ENCODE measurements around the gene ADAMTS14.

ADAMTS14 gene

DNA sequence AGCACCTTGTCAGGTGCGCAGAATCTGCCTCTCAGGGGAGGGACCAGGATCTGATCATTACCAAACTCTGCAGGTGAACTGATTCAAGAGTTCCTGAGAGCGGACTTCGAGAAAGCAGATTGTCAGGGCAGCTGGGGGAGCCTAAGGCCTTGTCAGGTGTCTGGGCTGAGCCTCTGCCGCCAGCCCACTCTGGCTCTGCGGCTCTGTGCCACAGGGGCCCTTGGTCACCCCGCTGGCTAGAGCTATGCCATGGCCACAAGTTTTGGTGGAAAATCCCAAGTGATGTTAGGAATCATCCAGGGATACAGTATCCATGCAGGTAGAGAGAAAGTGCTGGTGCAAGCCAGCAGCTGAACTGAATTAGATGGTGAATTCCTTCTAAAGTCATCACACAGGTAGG lies 4.2 kb downstream of the ADAMTS14 start:
- no peak for DNase-seq (ENCODE audit: low read depth)

DNA sequence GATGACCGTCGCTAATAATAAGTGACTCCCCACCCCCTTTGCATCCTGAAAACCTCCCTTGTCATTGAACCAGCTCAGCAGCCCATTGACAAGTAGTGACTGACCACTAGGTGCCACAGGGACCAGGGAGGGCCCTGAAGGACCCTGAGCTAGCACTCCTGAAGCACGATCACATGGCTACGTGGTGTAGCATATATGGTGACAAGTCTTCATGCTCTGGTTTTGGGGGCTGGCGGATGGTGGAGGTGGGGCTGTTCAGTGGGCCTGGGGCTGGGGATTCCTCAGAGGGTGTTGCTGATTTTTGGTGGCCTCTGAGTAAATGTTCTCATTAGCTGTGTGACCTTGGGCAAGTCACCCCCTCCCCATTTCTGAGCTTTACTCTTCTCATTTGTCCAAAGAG lies 4.7 kb downstream of the ADAMTS14 start:
- no peak for DNase-seq (ENCODE audit: low read depth)

GRCh38 chr10:70677620-70678249 lies 5.4 kb downstream of the ADAMTS14 start:
- no peak for DNase-seq (ENCODE audit: low read depth)

DNA sequence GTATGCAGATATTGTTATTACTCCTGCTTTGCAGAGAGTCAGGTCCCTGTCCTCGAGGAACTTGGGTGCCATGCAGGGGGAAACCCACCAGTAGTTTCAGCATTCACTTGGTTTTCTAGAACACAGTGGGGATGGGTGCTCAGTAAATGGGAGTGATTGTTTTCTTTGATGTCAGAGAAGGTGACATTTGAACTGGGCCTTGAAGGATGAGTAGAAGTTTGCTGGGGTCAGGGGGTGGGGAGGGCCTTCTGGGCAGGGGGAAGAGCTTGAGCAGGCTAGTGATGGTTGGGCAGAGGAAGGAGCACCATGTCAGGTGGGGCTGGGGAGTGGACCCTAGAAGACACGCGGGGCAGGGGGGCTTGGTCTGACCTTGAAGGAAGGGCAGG lies 5.9 kb downstream of the ADAMTS14 start:
- no peak for DNase-seq (ENCODE audit: low read depth)

DNA sequence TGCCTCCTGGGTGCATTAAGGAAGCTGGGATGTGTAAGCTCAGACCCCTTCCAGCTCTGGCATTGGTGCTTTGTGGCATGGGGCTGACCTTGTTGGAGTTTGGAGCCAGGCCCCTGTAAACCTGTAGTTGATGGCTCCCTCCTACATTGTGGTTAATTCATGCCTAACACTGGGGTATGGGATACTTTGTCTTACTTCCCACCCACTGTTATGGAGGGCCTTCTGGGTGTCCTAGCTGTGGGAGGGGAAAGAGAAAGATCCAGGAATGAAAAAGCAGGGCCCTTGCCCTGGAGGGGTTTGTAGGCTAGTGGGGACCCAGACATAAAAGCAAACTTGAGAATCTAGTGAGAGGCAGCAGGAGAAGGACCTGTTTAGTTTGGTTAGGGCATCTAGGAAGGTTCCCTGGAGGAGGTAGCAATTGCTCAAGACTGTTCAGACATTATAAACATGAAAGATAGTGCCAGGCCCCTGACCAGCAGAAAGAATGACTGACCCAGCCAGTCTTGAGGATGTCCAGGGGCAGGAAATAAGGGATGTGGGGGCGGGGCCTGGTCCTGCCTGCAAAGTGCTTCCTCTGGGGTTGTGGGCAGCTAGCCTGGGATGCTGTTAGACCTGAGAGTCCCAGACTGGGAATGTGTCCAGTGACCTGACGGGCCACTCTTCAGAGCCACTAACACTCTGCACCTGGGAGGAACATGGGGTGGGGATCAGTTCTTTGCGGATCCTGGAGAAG lies 6.6 kb downstream of the ADAMTS14 start:
- DNase-seq (ENCODE audit: low read depth), result no peak

DNA sequence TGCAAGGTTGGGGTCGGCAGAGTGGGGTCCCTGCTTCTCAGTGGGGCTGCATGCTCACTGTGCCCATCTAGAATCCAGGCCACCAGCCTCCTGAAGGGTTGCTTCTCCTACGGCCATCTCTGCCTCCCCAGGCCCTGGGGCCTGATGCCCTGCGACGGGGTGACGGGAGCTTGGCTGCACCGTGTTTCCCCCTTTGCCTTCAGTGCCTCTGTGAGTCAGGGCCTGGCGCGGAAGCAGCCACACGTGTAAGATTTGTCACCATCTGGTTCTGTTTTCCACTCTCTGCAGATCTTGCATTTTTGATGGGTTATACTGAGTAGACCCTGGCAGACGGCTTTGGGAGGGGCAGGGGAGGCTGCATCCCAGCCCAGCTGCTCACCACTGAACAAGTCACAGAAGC lies 7.2 kb downstream of the ADAMTS14 start:
- no peak for DNase-seq (ENCODE audit: low read depth)

GRCh38 chr10:70680899-70681730 lies 8.8 kb downstream of the ADAMTS14 start:
- DNase-seq (ENCODE audit: low read depth), result no peak

DNA sequence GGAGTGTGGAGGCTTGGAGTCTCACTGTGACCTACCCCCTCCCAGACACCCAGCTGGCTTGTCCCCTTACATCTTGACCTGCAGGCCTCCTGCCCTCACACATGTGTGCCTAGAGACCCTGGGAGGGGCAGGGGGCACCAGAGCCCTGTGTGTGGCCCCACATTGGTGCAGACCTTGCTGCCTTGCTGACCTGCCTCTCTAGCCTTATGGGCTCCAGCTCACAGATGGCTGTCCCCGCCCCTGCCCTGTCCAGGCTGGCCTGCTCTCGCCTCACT lies 9.4 kb downstream of the ADAMTS14 start:
- no peak for DNase-seq (ENCODE audit: low read depth)

GRCh38 chr10:70682920-70683600 lies 10.8 kb downstream of the ADAMTS14 start:
- DNase-seq (ENCODE audit: low read depth), result no peak

- no peak for DNase-seq (ENCODE audit: low read depth)
These were observed 11.3 kb downstream of the ADAMTS14 start for GRCh38 chr10:70683601-70683934.

- DNase-seq (ENCODE audit: low read depth), result no peak
These were observed 11.6 kb downstream of the ADAMTS14 start for GRCh38 chr10:70683940-70684339.

DNA sequence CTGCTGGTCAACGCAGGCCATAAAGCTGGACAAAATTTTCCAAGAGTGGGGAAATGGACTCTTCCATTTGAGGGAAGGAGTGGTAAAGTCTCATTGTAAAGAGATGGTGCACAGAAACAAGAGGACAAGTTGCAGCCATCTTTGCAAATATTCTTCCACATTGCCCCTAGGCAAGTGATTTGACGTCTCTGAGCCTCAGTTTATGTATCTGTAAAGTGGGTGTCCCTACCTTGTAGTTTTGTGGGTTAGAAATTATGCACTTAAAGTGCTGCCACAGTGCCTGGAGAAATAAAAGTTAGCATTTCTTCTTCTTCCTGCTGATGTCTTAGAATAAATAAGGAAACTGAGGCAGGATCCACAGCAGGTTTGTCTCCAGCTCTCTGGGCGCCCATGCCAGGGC lies 12.1 kb downstream of the ADAMTS14 start:
- no peak for DNase-seq (ENCODE audit: low read depth)

DNA sequence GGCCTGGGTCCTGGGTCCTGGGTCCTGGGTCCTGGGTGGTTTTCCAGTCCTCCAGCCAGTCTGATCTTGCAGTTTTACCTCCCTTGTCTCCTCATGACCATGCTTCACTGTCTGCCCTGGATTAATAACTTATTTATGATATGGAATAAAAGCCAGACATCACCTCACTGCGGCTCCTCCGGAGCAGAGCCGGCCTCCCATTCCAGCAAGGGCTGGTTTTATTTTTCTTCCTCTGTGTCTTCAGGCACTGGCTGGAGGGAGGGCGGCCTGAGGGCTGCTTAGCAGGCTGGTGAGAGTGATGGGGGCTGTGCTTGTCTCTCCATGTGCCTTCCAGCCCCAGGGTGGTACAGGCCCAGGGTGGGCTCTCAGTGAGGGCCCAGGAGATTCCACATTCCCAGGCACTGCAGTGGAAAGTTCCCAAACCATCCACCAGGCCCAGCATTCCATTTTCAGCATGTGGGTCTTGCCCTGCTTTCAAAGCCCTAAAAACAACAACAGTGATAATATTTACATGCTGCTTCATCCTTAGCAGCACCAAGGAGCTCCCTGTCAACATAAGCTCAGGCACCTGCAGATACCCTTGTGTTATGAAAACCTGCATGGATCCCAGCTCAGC lies 12.6 kb downstream of the ADAMTS14 start:
- no peak for DNase-seq (ENCODE audit: low read depth)

DNA sequence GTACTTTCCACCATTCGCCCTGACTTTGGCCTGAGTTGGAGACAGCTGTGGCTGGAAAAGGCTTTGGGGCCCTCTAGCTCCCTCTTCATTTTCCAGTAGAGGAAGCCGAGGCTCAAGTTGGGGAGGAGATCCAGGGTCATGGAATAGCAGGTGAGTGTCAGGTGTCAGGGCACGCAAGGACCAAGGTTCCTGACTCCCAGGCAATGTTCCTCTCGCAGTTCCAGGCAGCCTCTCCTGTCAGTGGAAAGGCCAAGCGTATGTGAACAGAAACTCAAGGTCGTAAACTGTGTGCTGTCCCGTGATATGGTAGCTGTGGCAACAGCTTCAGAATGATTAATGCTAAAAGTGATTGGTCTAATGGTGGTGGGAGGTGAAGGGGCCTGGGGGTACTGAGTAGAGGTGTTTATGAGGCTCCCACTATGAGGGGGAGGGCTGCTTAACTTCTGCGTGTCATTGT lies 13.2 kb downstream of the ADAMTS14 start:
- no peak for DNase-seq (ENCODE audit: low read depth)

DNA sequence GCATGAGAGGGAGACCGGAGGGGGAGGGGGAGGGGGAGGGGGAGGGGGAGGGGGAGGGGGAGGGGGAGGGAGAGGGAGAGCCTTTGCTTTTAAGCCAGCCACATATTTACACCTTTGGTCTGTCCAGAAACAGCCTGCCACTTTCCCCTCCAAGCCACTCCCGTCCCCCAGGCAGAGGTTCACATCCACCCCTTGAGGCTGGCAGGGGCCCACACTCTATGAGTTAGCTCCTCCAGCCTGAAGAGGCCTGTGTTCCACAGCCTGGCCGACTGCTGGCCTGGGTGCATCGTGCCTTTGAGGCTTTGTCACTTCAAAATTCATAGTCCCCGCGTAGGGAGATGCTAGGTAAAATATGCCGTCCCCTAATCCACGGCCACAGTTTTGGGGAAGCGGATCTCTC lies 16.5 kb downstream of the ADAMTS14 start:
- no peak for DNase-seq (ENCODE audit: low read depth)

GRCh38 chr10:70689661-70690060 lies 17.4 kb downstream of the ADAMTS14 start:
- no peak for DNase-seq (ENCODE audit: low read depth)

GRCh38 chr10:70690589-70690988 lies 18.3 kb downstream of the ADAMTS14 start:
- no peak for DNase-seq (ENCODE audit: low read depth)

DNA sequence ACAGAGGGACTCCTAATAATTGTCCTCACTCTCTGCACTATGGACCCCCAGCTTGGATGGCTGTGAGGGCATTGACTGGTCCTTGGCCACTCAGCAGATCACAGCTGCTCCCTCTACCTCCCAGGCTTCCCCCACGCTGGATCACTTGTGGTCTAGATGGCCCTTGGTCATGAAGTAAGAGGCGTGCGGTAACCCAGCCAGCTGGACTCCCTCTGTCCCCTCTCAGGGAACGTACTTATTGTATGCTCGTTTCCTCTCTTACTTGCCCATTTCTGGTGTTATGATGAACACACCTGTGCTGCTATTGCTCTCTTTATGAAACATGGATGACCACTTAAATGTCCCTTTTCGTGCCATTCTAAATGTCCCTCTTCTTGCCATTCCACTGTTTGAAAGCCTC lies 19.3 kb downstream of the ADAMTS14 start:
- DNase-seq (ENCODE audit: low read depth), result no peak

DNA sequence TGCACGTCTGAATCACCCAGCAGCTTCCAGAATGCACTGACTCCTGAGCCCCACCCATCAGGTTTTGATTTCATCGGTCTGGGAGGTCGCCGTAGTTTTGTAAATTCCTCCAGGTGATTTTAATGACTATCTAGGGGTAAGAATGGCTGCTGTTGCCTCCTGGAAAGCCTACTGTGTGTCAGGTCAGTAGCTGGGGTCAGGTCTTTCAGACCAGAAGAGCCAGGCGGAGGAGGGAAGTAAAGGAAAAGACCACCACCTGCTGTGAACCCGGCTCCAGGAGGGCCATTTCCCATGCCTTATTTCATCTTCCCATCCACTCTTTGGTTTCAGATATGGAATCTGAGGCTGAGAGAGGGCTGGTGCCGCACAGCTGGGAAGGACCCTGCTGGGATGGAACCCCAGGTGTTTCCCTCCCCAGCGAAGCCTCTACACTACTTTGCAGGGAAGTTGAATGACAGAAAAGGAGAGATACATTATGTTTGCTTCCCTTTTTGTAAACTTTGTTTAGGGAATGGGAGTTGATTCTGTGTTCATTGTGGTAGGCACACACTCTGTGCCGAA lies 19.8 kb downstream of the ADAMTS14 start:
- DNase-seq (ENCODE audit: low read depth), result no peak

DNA sequence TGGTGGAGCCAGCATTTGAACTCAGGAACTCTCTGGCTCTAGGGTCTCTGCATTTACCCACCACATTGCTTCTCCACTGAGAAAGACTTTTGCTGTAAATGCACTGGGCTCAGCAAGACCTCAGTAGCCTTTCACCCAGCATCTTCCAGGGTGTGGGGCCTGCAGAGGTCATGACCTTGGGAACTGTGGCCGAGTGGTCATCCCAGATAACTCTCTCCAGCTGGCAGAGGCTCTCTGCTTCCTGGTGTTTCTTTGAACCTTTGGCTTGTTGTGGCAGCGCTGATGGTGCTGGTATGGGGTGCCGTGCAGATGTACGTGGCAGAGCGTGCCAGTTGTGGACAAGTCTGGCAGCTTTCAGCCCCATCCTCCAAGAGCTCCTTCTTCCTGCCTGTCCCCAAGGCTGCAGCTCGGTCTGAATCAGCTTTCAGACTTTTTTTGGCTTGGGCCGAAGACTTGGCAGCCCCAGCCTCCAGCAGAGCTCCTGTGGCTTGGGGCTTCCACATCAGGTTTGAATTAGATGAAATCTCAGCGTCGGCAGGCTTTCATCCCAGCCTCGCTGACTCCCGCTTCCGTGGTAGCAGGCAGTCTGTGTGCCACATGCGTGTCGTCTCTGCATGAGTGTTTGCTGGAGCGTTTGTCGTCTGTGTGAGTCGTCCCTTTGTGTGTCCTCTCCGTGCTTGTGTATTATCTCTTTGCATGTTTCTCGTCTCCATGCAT lies 21.5 kb downstream of the ADAMTS14 start:
- DNase-seq (ENCODE audit: low read depth), result no peak

- DNase-seq (ENCODE audit: low read depth), result no peak
These were observed 22.3 kb downstream of the ADAMTS14 start for GRCh38 chr10:70694418-70695141.
